ENCODE data around the gene APLN. TPM values are rescaled to one million over a fixed set of nuclear protein-coding genes. Genes with fewer than 3 reads are reported as not detected.

APLN gene, protein sequence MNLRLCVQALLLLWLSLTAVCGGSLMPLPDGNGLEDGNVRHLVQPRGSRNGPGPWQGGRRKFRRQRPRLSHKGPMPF
- 58.9 and 124 TPM in 2 replicates for total RNA-seq

DNA sequence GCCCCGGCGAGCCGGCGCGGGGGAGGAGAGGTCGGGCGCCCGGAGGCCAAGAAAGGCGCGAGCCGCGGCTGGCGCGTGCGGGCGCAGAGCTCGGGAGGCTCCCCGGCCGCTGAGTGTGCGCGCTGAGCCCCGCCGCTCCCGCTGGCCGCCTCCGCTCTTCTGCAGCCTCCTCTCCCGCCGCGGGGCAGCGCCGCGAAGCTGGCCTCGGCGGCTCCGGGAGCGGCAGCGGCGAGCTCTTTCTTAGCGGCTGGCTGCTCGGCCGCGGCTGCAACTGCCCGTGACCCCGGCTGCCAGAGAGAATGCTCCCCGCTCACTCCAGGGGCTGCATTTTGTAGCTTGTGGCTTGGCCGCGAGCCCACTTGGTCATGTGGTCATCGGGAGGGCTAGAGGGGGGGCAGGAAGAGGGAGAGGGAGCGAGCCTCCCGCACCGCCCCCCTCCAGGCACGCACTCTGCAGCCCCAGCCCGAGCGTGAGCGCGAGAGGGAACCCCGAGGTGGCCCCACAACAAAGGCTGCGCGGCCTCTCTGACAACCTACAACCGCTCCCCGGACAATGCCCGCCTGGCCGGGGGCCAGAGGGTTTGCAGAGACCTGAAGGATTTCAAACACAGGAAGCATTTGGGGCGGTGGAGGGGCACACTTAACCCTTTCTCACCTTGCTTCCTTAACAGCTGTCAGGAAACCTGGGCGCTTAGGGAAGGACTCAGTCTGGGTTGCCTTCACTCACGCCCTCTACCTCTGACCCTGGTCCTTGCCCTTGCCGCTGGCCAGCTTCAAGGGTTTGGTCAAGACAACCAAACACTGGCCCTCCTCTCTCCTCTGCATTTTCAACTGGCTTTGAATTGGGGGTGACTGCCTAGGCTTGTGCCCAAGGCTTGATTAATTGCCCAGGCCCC lies at the start of gene APLN:
APLN (minus strand) TSS at position 305 of the 895 bp plus-strand sequence. CDS start 326 bp downstream, outside the sequence.
- DNase-seq = peak; percentile 82

GRCh38 chrX:129704491-129704890 lies 49.7 kb upstream of the APLN start:
- DNase-seq = no peak

GRCh38 chrX:129701624-129702069 lies 46.9 kb upstream of the APLN start:
- no peak for DNase-seq

DNA sequence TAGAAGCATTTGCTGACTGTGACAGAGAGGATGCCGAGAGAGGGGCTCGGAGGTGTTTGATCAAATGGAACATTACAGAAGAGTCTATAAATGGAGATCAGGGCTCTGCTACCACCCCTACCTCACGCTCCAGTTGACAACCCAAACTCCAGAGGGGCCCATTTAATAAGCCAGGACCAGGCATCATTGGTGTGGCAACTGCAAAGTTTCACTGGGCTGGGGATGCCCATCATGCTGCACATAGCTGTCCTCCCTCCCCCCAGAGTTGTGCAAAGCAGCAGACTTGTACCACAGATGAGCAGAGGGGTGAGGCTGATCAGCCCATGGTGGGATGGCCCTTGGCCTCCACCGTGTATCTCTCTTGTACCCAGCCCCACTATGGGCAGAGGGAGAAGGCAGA lies 45.8 kb upstream of the APLN start:
- DNase-seq = no peak

GRCh38 chrX:129698150-129698549 lies 43.4 kb upstream of the APLN start:
- DNase-seq = no peak

DNA sequence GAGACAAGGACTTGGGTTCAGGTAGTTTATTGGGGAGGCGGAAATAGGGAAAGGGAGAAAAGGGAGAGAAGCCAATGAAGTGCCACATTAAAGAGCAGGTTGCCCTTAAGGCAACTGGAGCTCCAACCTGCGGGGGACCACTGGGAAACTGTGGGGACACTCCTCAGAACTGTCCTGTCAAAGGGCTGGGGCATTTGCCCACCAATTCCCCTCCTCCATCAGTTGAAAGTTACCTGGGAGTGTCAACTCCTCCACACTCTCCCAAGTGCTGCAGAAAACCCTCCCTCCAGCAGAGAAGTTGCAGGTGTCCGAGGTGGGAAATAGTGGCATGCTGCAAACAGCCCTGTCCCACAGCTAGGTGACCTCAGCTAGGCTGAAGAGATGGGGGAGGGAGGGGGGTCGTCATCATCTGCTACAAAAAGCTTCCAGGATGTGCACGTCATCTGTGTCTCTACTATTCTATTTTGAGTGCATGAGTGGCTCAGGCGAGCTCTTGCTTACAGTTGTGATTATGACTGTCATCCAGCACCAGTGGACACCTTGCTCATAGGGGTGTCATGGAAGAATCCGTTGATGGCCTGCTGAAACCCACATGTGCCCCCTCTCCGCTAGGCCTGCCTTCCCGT lies 42.6 kb upstream of the APLN start:
- no peak for DNase-seq

GRCh38 chrX:129696463-129697155 lies 41.9 kb upstream of the APLN start:
- DNase-seq = no peak

- DNase-seq = no peak
Measured at GRCh38 chrX:129695937-129696336, 41.2 kb upstream of the APLN start.

- no peak for DNase-seq
Measured at GRCh38 chrX:129695535-129695934, 40.8 kb upstream of the APLN start.

- DNase-seq = no peak
Measured at GRCh38 chrX:129694805-129695204, 40.0 kb upstream of the APLN start.

DNA sequence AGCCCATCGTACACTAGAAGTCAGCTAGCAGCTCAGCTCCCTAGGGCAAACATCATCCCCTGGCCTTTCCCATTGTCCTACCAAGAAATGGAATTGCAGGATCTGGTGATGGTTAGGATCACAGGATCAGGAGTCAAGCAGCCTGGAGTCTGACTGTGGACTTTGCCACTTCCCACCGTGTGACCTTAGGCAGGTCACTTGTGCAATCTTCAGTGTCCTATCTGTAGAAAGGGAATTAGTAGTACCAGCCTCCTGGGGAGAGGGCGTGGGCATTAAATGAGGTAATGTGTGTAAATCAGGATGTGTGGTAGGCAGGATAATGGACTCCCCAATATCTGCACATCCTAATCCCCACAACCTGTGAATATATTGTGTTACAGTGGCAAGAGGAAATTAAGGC lies 38.6 kb upstream of the APLN start:
- no peak for DNase-seq

DNA sequence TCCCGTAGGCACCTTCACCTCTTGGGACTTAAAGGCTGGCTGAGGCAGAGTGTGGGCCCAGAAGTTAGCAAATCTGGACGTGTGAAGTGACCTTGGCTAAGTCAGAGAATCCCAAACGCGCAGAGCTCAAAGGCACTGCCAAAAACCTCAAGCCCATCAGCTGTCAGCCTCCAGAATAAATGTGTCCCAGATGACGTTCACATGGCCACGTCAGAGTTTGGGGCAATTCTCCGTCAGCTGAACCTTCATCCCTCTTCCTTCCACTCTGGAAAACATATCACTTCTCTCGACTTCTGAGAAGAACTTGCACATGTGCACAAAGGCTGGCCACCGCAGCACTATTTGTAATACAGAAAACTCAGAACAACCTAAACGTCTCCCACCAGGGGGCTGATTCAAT lies 35.7 kb upstream of the APLN start:
- DNase-seq = no peak

GRCh38 chrX:129689796-129690195 lies 35.0 kb upstream of the APLN start:
- no peak for DNase-seq

GRCh38 chrX:129688097-129688496 lies 33.3 kb upstream of the APLN start:
- DNase-seq = no peak

DNA sequence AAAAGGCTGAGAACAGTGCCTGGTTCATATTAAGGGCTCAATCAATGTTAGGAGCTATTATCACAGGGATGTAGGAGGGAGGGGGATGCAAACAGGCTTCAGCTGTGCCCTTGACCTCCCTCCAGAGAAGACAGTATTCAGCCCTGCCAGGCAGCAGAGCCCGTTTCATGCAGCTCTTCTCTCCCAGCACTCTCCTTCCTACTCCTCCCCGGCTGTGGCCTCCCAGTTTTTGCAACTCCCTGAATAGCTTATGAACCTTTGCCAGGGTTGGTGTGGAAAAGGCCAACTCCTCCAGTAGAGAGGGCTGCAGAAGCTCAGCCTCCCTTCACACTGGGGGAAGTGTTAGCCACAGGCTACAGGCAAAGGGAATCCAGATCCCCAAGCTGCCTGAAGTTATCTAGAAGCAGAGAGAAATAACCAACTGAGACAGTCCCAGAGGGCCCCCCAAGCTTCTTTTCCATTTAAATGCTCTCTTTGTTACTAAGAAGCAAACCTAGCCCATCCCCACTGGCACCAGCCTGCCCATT lies 31.7 kb upstream of the APLN start:
- no peak for DNase-seq

DNA sequence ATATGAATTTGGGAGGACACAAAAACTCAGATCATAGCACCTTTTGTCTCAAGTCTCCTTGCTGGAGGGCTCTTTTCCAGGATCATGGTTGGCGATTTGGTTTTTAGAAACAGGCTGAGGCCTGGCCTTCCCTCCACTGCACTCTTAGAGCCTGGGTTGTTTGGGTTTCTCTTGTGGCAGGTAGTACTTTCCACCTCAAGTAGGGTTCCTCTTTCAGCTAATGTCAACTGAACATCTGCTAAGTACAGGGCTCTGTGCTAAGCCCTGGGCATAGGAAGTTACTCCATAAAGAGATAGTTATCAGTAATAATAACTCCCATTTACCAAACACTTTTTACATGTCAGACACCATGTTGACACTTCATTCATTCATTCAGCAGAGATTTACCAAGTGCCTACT lies 28.2 kb upstream of the APLN start:
- DNase-seq = no peak

DNA sequence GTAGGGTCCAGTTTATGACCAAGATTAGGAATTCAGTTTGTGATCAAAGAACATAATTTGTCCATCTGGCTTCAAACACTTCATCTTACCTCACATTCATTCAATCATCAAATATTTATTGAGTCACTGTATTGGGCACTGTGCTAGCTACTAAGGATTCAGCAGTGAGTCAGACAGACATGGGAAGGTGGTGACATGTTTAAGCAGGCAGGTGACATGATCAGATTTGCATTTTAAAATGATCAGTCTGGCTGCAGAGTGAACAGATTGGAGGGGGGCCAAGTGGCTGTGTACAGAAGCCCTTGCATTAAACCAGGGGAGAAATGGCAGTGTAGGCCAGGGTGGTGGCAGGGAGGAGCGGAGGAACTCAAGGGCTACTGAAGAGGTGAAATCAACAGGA lies 25.1 kb upstream of the APLN start:
- no peak for DNase-seq

- DNase-seq = peak; percentile 13
Measured at GRCh38 chrX:129678614-129679195, 23.9 kb upstream of the APLN start.

GRCh38 chrX:129667412-129667811 lies 12.7 kb upstream of the APLN start:
- DNase-seq = no peak

GRCh38 chrX:129665916-129666644 lies 11.3 kb upstream of the APLN start:
- DNase-seq = peak; percentile 91

DNA sequence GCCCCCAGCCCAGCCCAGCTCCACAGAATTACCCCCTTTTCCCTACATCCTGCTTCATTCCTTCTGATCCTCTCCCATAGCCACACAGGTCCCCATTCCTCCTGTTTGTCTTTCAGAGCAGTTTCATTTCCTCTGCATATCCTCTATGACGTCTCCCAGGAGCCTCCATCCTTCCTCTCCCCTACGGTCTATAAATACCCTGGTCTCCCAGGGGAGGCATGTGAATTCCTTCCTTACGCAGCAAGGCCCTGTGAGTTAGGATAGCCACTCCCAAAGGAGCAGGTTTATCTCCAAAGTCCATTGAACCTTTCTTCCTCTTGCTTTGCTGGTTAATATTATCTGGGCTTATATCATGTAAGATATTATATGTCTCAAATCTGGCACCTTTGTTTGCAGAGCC lies 8.4 kb upstream of the APLN start:
- DNase-seq = peak; percentile 58

GRCh38 chrX:129661369-129661768 lies 6.6 kb upstream of the APLN start:
- no peak for DNase-seq

Measured in dermis blood vessel endothelial cell (primary cell).